Measurements from ENCODE around the gene HOXA6.

HOXA6 gene

DNA sequence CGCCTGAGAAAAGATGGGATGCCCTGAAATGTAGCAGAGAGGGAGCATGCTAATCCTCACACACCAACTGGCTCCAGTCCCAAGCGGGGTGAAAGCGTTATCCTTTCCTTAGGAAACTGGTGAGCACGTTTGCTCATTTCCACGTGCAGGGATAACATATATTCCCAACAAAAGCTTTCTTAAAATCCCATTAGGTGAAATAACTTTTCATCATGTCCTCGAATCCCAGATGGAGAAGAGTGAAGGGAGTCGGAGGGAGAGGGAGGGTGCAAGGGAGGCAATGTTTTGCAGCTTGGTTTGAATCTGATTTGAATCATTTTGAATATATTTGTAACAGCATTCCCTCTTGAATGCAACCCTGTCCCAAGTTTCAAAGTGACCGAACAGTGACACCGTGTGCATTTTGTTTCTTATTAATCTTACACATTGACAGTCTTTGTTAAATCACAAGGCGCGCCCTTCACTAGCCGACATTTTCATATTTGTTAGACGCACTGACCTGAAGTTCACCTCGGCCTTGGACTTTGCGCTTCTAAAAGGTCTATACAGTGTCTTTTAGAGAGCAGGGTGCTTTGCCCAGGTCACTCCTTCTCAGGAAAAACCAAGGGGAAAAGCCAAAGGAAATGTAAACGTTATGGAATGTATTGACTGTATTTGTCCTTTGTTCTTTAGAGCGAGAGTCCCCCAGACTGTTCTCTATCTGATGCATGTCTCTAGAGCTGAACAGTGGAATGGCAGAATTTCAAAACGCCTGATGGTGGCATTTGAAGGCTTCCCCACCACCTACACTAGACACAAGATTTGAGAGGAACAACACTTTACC, 14.0 kb downstream of the HOXA6 start:
- no peak for DNase-seq

DNA sequence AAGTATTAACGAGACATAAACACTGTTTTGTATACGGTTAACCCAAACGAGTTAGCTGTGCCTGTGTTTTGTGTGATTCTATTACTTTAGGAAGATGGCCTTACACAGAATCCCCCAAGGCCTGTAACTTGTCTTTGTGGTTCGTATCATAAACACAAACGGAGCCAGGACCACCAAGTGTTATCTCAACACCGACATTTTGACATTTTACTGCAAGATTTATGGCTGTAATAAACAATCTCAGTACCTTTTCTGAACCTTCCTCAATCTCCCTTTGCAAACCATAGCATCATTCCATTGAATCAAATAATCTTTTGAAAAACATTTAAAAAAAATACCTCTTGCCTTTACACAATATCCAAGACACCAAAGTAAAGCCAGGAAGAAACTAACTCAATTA, 14.6 kb downstream of the HOXA6 start:
- no peak for DNase-seq

DNA sequence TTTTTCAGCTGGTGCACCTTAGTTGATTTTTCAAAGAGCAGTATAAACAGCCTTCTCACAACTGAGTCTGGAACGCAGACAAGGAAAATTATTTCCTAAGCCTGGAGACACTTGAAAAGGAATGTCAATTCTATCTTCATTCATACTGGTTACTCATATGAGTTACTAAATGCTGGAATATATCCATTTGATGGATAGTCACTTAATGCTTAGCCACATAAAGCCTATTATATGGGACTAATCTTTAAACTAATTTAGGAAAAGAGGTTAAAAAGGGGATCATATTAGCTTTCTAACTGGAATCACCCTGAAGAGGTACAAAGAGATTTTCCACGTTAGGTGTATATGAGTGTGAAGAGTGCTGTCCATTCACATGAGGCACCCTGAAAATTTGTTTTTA, 15.4 kb downstream of the HOXA6 start:
- DNase-seq: no peak

DNA sequence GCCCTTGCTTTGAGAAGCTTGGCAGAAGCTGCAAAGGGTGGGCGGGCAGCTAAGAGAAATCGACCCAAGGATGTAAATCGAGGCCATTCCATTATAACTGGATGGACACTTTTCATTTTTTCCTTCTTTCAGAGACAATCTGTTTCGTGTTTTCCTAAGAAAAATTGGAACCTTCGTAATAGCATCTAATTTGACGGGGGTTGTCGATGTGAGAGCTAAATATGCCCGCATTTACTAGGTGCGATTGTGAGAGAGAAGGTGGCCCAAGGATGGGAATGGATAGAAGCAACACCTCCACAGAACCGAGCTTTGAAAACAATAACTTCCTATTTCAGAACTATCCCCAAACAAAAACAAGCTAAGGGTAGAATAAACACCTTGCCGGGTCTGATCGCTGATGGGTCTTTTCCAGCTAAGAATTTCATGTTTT, 16.2 kb downstream of the HOXA6 start:
- no peak for DNase-seq

DNA sequence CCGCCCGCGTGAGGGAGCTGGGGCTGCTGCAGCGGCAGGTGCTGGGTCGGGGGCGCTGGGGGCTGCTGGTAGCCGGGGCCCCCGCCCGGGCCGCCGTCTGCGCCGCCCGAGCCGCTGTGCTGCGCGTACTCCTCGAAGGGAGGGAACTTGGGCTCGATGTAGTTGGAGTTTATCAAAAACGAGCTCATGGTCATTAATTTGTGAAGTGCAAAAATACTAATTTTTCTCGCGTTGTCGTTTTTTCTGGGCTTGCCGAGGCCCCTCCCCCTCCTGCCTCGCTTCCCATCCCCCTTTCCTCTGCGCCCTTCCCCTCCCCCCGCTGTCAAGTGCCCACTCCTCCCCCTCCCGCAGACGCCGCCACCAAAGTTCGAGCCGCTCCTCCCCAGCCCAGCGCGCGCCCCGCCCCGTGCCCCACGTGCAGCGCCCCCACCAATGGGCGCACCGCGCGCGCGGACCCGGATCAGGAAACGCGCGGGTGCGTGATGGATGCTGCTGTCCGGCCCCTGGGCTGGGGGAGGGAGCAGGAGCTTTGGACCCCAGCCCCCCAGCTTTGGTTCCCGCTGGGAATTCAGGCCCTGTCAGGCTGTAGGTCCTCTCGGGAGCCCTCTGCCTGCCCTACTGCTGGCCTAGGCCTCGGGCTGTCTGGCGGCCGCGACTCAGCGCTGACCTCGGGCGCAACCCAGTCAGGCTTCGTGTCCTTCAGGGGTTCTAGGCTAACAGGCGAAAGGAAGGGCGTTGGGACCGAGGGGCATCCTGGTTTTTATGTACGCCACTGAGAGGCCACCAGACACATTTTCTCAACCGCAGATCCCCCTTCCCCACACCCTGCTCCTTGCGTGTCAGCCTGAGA, 16.8 kb downstream of the HOXA6 start, which contains the start of gene HOXA4:
TSS of gene HOXA4 (minus strand) at position 218 of the 850 bp plus-strand sequence. CDS start at position 194, 24 bp downstream.
- peak; percentile 84 for DNase-seq

DNA sequence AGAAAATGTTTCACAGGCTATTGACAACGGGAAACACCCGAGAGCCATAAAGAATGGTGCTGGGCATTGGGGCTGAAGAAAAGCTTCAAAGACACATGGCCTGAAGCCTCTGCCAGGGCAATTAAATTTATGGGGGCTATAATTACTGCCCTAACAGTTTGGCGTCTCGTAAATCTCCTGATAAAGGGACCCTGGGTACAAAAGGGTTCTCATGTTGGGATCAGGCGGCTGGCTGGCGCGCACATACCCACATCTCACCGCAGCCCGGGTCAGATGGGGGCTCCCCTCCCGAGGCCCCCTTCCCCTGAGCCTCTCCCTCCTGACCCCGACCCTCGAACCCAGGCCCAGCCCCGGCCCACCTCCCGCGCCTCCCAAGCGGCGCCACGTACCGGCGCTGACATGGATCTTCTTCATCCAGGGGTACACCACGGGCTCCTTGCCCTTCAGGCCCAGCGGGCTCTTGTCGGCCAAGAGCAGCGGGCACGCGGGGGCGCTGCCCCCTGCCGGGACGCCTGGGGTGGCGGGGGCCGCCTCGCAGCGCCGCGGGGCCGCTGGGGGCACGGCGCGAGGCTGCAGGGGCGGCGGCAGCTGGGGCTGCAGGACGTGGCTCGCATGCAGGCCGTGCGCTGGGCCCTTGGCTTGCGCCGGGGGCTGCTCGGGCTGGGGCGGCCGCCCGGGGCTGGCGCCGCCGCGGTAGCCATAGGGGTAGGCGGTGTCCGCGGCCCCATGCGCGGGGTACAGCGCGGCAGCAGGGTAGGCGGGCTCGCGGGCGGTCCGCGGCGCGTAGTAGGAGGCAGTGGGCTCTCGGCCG, 17.6 kb downstream of the HOXA6 start:
- DNase-seq: no peak

DNA sequence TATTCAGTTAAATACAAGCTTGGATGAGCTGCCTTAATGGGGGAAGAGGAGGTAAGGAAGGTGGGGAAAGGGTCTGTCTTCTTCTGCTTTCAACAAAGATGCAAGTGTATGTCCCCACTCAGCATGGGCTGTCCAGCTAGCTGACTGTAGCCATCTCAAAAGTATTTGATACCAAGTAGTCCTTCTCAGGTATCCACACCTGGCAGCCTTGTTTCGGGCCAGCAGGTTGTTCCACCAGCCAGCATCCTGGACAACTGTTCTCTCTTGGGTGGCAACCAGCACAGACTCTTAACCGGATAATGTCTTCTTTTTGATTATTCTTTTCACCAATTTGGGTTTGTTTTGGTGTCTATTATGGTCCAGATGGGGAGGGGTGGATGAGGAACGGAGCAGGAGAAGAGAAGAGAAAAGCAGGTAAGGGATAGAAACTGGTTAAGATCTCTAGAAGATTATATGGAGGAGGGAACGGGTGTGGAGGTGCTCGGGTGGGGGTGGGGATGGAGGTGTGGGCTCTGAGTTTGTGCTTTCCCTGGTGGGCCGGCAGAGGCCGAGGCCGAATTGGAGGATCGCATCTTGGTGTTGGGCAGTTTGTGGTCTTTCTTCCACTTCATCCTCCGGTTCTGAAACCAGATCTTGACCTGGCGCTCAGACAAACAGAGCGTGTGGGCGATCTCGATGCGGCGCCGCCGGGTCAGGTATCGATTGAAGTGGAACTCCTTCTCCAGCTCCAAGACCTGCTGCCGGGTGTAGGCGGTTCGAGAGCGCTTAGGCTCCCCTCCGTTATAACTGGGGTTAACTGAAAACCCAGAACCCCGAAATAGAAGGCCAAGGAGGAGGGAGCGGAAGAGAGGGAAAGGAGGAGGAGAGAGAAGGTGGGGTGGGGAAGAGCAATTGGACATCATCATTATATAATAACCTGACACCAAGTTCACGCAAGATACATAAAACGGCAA, 18.5 kb downstream of the HOXA6 start:
- DNase-seq: no peak

DNA sequence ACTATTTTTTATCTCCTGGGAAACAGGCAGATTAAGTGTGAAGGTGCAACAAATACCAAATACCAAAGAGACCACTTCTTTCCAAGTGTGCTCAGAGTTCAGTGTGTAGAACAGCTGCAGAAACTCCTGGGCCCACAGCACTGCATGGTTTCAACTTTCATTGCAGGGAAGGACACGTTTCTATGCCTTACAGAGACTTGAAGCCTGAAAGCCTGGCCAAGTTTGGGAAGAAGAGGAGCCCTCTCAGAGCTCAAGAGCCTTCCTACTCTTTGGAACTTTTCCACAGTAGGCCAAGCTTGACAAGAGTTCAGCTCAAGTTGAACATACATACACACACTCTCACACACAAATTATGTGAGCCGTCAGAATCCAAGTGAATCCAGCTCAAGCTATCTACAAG, 19.5 kb downstream of the HOXA6 start:
- DNase-seq: no peak

DNA sequence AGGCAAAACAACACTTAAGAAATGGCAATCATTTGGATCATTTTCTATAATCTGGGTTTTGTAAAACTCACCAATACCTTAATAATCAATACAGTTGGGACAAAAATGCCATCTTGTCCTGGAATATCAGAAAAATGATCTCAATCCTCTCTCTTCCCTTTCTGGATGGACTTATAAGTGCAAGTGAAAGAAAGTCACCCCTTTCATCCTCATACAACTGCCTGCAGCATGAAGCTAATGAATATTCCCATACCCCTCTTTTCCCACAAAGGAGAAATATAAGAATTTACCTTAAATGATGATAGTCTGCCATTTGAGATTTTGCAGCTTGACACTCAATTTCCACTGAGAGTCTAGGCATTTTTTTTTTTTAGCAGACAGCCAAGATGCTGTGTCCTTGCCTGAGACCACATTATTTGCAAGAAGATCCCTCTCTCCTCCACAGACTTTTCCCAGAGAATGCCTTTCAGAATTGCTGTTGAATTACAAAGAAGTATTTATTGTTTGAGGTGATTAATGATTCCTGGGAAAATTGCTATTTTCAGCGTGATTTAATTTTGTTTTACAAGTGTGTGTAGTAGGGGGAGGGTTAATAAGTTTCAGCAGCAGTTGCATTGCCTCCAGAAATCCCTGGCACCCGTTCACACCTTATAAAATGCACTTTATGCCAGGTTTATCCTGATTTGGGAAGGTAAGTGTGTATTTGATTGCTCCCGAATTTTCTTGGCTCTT, 20.8 kb downstream of the HOXA6 start:
- no peak for DNase-seq

DNA sequence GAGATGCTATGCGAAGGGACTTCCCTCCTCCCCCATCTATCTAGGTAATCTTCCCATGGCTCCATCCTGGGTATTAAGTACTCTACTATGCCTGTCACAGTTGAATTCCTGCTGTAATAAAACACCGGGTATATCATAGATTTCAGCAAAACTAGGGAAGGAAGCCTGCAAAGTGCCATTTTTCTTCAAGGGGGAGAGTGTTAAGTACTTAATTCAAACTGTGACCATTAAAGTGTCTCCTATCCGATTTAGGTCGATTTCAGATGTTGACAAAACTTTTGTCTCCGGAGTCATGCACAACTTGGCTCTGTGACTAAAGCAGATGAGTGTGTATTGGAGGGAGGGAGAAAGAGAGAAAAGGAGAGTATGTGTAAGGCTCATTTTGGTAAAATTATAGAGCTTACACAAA, 21.6 kb downstream of the HOXA6 start:
- DNase-seq: no peak

DNA sequence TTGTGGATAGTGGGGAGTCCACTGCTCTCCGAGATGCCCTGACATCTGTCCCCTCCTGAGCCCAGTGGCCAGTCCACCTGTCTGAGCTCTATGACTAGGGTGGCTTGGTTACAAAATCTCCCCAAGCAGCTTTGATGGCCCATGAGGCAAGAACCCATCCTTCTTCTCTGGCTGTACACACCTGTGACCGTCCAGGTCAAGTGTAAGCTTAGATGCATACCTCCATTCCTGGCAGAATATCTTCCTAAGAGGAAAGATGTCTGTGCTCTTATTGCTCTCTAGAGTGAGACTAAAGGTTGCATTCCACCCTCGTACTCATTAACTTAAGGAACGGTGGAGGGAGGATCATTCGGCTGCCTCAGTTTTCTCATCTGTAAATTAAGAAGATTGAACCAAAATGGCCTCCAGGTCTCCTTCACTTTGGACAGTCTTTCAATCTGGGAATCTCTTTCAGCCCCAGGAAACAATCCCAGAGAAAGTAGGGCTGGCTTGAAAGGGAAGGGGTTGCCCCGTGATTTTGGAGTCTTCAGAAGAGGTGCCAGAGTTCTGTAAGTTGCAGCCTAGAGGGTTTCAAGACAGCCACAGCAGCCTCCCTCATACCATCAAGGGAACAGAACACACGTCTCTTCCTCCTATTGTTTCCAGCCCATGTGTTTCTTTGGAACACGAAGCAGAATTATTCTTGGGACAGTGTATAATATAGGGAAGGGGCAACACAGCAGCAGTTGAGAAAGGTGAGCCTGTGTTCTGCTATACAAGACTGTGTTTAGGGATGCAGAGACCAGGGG, 22.5 kb downstream of the HOXA6 start:
- no peak for DNase-seq

DNA sequence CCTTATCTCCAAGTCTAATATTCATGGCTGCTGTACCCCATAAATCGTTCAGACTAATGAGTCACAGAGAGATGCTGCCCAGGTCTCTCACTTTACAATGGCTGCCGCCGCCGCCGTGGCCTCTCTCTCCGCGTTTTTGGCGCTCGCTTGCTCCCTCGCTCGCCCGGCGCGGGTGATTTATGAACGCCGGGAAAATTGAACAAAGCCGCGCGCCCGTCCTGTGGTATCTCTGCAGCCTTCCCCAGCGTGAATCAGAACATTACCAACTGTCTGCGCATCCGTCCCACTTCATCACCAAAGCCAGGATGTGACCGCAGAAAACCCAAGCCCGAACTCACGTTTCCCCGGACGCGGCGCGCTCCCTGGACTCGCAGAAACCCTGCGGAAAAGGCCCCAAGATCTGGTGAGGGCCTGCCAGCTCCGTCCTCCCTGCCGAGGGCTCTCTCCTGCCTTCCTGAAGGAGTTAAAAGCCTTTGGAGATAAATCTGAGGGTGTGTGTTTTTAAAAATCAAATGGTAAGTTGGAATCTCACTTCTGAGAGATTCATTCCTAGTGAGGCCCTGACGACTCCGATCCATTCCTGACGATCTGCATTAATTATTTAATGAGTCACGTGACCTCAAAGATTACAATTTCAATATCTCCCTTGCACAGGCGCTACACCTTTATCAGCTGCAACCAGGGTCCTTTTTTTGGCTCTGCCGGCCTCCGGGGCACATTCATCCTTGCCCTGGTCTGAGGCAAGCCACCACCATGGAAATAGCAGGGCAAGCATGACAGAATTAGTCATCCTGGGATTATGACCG, 23.3 kb downstream of the HOXA6 start:
- peak; percentile 65 for DNase-seq

DNA sequence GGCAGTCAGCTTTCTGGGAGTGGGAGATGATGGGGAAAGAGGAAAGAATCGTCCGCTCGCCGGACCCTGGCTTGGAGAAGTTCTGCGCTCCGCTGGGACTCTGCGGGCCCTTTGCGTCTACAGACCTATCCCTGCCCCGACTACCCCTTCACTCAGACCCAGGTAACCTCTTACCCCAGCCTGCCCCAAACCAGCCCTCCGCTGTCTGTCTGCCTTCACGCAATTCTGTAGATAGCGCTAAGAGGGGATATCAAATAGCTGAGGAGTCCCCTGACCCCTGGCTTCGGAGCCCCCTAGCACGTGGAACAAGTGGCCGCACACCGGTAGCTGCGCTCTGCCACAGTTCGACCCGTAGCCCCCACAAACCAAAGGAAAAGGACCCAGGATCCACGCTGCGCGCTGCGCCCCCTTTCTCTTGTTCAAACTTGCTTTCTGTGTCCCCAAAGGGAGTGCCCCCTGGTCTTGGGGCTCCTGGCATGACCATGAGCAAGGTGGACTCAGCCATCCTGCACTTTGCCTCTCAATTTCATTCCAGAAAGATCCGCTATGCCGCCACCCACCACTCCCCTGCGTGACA, 24.0 kb downstream of the HOXA6 start:
- no peak for DNase-seq

DNA sequence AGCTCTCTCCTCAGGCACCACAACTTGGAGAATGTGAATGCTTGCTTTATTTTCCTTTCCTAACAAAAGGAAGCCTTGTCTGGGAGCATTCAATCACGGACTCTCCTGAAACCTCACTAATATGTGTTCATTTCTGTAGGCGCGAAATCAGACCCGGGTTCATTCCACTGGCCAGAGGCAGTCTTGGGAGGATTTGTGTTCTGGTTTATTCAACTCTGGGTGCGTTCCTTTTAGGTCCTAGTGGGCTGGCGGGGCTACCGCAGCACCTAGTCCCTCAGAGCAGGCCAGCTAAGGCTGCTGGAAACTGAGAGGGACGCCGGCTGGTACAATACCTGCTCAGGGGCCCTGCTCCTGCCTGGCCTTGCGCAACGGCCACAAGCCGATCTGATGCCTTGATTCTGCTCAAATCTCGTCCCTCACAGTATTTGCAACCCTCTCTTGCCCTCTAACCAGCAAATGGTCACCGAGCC, 24.5 kb downstream of the HOXA6 start:
- DNase-seq: no peak

DNA sequence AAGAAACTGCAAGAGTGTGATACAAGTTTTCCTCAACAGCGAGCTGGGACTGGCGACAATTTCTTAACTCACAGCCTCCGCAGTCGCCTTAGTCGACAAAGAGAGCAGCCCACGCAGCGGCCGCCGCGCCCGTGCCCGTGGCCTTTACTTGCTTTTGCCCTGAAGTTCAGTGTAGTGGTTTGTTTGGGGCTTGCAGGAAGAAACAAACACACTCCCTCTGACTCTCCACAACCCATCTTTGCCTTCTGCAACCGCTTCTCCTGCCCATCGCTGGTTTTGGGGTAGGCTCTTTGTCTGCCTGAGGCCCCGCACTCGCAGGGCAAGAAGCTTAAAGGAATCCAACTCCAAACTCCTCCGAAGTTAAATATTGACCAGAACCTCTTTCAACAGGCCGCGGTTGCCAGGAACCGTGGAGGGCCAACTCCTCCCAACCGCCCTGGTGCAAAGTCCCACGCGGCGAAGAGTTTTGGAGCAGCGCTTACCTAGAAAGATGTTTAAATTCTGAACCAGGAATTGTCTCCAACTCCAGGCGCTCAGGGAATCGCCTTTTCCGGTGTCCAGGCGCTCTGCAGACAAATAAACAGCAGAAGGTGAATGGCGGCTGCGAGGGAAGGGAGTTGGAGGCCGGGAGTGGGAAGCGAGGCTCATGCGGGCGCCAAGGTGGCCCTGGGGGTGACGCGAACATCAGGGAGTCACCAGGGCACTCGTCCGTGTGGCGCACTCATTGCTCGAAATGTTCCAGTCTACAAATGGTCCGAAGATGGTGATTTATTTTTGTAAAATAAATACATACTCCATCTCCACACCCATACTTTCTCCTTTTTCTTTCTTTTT, 25.3 kb downstream of the HOXA6 start:
- DNase-seq: no peak

DNA sequence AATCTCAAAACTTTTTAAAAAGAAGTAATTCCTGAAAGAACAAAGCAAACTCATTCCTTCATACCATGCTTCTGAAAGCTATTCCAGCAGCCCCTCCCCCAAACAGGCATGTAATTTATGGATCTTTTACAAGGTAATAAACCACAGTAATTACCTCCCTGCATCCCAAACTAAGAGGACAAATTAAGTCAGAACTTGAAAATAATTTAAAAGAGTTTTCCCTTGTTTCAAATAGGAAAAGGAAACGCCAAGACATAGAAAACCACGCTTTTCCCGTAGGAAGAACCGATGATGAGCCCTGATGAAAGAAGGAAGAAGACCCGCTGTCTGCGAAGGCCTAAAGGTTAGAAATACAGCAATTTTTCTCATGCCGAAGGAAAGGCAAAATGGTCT, 25.9 kb downstream of the HOXA6 start:
- DNase-seq: no peak

DNA sequence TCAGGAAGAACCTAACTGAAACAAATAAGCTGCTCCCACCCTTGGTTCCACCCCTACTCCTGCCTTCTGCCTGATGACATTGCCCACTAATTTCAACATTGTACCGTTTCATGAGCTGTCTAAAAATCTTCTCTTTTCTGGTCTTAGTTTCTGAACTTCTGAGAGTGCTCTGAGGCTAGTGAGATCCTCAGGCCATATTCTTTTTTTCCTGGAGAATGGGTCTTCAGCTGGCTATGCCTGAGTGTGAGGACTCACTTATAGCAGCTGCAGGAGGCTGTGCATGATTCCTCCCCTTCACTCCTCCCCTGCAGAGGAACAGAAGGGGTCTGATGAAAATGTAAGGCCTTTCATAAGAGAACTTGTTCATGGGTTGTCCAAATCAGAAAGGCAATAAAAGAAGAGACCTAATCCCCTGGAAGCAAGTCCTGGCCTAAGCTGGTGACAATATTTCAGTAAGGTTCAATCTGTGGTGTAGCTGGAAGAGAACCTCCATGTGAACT, 28.1 kb downstream of the HOXA6 start:
- DNase-seq: no peak

DNA sequence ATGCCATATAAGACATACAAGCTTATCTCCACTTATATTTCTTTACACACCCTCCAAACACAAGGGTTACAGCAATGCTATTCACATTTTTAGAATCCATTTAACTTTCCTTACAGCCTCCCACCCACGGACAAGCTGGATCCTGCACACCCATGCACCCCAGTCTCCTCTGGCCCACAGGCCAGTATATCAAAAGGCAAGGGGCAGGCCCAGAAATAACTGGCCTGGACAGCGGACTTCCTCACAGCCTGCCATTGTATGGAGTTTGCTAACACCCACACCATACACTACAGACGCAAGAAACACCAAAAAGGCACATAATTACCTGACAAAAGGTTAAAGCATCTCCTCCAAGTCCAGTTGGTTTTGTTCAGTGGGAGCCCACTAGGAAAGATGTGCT, 29.0 kb downstream of the HOXA6 start:
- no peak for DNase-seq

Measured in retina (tissue), 1 donor.